GM19467 (cell line): ENCODE data around the gene CDK14.
"Not testable (repeated sequence)": the region's sequence is repeated elsewhere in the genome, so short reads cannot be mapped to it uniquely, and the experiment has no call there.

Experiments
- ATAC-seq: cut with Tn5 transposase; IDR thresholded peaks from one replicate; pipeline ENCODE4 v1.9.1; 2021; ENCODE audit warnings: mild to moderate bottlenecking, moderate library complexity; ENCODE audit not compliant: unreplicated experiment

CDK14 gene

DNA sequence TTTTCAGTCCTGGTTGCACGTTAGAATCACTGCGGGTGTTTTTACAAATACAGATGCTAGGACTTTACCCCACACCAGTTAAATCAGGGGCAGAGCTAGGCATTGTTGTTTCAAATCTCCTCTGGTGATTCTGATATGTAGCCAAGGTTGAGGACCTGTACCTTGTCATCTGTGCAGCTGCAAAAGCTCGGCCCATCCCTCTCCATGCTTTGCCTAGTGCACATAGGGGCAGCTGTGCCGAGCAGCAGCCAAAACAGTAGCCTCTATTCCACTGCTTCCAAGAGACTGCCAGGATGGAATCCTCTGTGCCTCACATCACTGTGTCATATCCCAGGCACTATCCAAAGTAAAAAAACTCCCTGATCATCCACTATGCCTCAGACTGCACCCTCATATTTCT, 181.3 kb downstream of the CDK14 start:
- peak; percentile 30 for ATAC-seq

DNA sequence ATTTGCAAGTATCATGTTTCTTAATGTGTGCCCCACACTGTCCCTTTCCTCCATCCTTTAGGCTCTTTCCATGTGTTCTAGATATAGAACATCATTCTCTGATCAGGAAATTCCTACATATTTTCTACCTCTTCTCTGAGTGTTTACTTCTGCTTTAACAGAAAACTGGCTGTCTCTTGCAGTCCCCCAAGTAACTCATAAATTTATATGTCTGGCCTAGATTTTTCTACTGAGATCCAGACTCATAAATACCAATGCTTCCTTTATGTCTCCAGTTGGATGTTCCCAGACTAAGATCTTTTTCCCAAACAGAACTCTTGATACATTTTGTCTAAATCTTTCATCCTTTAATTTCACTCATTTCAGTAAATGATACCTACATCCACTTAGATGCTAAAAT, 181.8 kb downstream of the CDK14 start:
- ATAC-seq: no peak

DNA sequence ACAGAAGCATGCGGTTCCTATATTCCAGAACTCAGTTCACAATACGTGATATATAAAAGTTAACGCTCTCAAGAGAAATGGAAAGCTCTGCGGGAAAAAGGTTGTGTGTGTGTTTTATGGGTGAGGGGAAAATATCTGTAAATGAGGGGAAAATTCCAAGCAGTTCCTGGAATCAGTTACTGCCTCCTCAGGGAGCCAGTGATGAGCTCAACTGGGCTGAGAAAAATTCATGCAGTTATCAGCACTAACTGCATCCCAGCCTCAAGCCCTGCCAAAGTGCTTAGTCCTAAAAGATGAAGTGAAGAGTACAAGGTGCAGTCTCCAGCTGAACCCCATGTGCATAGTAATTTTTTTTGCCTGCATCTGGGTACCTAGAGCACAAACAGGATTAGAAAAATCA, 191.9 kb downstream of the CDK14 start:
- ATAC-seq: no peak

DNA sequence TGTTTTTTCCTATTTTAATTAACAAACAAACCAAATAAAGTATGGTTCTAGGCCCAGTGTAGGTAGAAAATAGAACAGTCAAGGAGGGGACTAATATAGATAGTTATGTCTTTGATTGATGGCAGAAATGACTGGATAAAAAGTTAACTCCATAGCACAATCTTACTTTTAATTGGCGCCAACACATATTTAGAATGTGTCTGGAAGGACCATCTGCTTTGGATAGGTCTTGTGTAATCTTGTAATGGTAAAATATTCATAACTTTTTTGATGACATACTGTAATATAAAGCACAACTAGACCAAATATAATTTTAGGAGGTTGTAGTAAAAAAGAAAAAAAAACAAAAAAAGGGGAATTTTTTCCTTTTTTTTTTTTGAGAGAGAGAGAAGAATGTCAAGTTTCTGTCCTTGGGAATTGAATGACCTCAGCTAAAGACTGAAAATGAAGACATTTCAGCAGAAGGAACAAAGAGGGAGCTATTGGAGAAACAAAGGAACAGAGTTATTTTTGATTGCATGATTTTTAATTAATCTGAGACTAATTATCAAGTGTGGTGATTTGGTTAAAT, 193.7 kb downstream of the CDK14 start:
- no peak for ATAC-seq

DNA sequence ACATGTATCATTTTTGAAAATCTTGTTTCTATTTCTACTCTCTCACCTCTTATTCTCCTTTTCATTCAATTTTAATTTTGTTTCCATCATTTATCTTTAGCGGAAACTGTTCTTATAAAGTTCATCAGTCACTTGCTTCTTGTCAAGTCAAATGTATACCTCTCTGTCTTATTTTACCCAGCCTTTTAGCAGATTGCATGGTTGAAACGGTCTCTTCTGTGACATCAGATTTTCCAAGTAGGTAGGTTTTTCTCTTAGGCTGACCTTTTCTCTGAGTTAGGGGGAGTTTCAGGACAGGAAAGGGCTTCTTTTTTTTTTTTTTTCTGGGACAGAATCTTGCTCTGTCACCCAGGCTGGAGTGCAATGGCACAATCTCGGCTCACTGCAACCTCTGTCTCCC, 195.5 kb downstream of the CDK14 start:
- no peak for ATAC-seq

DNA sequence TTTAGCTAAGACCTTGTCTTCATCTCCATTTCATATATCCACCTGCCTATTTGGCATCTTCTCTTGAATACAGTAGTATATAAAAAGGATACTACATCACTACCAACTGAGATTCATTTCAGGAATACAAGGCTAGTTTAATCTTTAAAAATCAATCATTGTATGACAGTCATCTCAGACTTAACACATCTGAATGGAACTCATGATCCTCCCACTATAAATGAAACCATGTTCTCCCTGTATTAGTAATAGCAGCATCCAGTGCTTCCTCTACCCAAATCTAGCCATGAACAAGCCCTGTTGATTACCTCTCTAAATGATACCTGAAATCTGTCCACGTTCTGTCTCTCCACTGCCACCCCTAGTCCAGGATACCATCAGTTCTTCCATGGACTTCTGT, 196.2 kb downstream of the CDK14 start:
- ATAC-seq: no peak

DNA sequence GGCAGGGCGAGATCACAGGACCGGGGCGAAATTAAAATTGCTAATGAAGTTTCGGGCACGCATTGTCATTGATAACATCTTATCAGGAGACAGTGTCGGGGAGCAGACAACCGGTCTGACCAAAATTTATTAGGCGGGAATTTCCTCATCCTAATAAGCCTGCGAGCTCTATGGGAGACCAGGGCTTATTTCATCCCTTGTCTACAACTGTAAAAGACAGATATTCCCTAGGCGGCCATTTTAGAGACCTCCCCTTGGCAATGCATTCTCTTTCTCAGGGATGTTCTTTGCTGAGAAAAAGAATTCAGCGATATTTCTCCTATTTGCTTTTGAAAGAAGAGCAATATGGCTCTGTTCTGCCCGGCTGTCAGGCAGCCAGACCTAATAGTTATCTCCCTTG, 198.1 kb downstream of the CDK14 start:
- ATAC-seq: not testable (repeated sequence)

DNA sequence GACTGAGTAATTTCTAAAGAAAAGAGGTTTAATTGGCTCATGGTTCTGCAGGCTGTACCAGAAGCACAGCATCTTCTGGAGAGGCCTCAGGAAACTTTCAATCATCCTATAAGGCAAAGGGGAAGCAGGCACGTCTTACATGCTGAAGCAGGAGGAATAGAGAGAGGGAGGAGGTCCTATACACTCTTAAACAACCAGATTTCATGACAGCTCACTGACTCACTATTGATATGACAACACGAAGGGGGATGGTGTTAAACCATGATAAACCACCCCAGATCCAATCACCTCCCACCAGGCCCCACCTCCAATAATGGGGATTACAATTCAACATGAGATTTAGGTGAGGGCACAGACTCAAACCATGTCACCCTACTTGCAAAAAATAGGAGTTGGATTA, 201.5 kb downstream of the CDK14 start:
- ATAC-seq: no peak

DNA sequence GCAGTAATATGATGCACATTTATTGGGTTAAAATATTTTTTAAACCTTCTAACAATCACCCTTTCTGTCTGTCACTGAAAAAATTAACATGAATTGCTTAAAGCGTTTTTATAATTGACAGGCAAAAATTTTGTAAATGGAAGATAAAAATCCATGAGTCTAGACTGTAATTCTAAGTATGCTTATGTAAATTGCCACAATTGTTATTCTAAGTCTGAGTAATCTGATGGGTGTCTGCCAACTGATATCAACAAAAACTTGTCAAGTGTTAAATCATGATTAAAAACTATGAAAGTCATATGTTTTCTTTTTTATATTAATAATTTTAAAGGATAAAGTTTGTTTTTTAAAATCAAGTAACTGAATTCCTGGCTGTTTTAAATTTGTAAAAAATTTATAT, 208.2 kb downstream of the CDK14 start:
- no peak for ATAC-seq

DNA sequence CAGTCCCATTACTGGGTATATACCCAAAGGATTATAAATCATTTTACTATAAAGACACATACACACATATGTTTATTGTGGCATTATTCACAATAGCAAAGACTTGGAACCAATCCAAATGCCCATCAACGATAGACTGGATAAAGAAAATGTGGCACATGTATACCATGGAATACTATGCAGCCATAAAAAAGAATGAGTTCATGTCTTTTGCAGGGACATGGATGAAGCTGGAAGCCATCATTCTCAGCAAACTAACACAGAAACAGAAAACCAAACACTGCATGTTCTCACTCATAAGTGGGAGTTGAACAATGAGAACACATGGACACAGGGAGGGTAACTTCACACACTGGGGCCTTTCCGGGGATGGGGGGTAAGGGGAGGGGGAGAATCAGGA, 219.4 kb downstream of the CDK14 start:
- ATAC-seq: not testable (repeated sequence)

DNA sequence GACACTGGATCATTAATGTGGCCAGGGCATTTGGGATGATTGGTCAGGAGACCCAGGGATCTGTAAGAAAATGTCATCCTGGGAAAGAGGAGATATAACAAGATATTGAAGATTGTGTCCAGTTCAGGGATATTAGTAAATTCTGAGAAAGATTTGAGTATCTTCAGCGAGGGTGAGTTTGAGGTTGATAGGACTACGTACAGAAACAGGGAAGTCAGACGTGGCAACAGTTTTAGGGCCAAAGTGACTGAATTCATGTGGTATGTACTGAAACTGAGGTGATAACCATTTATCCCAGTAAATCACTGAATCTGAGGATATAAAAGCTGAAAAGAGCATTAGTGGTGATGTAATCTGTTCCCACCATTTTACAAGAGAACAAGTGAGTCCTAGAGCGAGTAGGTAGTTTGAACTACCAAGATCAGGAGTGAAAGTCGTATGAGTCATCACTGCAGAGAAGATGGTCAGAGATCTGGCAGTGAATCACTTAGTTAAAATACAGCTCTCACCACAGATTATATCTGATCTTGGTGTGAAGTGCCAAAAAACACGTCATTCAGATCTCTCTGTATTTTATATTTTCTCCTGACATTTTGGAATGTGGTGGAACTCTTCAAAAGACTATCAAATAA, 220.5 kb downstream of the CDK14 start:
- ATAC-seq: peak; percentile 99

DNA sequence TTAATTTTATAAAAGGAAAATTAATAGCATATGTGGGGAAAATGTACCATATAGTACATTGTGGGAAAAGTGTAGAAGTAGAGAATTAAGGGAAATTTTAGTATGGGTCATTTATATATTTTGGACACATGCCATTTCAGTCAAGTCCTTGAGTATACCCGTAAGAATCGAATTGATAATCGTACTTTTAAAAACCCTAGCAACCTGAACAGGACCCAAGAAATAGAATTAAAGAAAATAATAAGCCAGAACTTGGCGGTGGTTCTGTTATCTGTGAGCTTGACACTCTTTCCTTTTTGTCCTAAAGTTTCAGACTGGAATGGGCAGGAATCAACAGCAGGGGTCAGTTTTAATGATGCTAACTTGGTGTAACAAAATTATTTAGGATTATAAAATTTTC, 221.0 kb downstream of the CDK14 start:
- ATAC-seq: no peak

DNA sequence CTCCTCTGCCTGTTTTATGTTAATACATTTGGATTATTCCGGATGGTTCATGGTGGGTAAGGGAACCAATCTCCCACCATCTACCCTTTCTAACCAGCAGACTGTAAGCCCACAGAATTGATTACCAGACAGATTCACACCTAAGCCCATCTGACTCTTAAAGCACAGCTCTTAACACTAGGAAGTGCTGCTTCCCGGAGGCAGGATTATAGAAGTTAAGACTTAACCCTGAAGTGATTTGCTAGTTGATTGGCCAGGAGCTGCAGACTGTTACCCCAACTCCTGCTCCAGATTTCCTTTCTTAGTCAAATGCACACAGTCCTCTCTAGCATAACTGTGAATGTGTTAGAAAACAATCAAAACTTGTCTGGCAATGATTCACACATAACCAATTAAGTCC, 221.7 kb downstream of the CDK14 start:
- no peak for ATAC-seq

DNA sequence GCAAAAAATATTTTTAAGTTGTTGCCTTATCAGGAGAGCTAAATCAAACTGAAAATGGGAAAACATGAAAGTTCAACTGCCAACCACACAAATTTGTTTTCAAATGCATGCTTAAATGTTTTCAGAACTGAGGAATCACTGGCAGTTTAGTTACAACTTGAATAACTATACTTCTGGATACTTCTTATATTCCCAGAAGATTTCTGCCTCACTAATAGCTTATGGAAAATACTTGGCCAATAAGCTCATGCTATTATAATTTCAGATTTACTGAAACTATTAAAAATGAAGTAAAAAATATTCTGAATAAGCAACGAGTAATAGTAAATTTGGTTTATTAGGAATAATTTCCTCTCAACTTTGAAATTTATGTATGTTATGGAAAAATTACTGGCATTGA, 222.2 kb downstream of the CDK14 start:
- ATAC-seq: no peak

DNA sequence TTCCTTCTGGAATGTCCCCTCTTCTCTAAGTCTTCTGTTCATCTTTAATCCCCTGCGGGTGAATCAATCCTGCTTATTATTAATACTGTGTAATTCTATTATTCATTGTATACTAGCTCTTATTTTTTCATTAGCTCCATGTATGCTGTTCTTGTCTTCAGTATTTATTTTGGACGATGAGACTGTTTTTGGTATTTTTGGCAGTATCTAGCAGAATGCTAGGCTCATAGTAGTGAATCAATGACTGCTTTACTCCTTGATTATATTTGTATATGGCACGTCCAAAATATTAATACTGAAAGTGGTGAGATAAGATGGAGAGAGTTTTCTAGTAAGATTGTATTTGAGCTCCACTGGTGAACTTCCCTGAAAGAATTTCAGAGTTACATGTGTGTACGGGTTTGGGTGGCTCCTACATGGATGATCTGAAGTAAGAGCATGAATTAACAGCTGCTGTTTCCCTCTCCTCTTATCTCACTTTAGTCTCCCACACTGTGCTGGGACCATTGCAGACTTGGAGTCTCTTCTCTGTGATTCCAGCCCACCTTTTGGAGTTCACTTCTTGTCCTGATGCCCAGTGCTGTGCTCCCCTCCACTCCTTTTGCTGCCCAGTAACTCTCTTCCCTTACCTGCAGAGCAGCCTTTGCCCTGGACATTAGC, 226.0 kb downstream of the CDK14 start:
- ATAC-seq: no peak

DNA sequence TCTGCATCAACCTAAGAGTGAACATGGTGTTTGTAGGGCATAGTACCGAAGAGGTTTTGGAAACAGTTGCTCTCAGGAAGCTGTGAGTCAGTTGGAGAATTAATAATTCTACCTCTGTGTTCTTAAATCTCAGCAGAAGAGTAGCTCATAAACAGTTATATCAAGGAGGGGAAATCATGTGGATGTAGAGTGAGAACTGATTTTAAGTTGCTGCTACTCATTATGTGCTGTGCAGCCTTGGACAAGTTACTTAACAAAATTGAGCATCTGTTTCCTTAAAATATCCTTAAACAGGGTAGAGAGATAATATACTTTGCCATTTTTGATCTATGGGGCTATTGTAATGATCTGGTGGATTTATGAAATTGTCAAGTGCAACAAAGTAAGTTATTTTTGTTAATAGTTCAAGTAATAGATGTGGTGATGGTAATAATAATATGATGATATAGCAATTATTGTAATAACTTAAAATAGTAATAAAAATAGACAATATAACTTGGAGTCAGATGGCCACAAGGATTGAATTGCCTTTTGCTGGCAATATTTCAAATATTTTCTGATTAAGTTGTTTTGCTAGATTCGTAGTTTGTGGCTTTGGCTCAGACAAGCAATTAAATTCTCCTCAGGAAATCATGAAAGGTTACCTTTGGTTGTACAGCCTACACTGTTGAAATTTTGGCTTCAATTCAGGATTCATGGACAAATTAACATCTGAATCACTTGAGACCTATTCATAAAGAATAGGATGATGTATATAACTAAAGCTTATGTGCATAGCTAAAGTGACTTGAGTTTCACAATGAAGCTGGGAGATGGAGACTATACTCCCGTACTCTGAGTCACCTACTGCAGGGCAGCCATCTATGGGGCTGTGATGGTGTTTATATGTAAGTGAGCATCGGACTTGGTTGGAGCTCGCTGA, 228.5 kb downstream of the CDK14 start:
- no peak for ATAC-seq

DNA sequence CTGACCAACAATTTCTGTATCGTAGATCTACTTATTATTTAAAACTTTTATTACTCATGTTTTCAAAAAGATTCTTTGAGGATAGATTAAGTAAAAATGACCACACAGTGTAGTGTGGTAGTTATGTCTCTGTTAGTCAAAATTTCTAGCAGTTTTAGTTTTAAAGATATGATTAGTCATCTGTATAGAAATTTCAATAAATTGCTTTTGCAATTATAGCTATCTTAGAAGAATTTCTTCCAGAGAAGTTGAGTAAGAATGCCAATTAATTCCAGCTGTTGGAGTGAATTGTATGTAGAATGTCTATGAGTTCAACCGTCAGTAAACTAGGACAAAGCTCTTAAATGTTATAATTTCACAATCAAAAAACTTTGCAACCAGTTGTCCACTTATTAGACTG, 229.7 kb downstream of the CDK14 start:
- ATAC-seq: no peak

DNA sequence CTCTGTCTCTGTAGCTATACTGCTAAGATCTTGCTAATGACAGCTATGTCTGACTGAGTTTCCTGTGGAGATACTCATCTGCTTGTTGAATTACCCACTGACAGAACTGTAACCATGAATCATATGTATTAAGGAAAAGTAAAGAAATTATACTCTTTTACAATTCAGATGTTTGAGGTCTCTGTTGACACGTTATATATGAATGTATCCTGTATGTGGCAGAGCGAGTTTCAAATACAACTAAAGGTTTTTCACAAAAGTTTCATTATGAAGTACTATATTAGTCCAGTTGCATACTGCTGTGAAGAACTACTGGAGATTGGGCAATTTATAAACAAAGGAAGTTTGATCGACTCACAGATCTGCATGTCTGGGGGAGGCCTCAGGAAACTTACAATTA, 232.5 kb downstream of the CDK14 start:
- no peak for ATAC-seq

DNA sequence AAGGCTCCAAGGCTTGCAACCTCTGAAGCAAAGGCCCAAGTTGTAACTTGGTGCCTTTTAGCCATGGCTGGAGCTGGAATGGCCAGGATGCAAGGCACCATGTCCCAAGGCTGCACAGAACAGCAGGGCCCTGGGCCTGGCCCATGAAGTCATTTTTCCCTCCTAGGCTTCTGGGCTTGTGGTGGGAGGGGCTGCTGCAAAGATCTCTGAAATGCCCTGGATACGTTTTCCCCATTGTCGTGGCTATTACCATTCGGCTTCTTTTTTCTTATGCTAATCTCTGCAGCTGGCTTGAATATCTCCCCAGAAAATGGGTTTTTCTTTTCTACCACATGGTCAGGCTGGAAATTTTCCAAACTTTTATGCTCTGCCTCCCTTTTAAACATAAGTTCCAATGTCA, 234.2 kb downstream of the CDK14 start:
- no peak for ATAC-seq

DNA sequence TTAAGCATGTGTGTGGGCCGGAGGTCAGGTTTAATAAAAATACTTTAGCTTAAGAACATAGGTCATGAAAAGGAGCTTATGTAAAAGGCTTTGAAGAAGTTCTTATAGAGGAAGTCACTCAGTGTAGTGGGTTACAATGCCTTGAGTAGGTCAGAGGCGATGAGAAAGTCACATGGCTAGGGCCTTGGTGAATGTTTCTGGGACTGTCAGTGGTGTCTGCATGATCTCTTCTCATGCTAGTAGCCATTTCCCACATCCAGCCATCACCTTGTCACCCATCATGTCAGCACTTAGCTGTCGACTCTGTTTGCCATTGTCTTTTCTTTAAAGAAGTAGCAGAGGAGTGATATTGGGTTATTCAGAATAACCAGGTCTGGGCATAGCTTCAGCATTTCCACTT, 236.6 kb downstream of the CDK14 start:
- ATAC-seq: no peak

DNA sequence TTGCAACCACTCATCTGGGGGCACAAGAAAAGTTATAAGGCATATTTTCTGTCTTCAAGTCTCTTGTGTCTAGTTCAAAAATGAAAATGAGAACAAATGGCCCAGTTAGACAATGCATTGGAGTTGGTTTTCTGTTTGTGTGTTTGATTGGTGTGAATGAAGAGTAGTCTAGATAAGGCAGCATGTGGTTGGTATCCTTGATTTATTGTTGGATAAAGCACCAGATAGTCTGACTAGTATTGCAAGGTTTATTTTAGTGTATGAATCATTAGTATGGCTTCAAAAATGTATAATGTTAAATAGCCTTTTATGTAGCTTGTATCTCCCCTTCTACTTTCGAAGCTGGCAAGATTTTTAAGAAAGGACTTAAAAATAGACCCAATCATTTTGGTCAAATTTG, 237.3 kb downstream of the CDK14 start:
- ATAC-seq: no peak

DNA sequence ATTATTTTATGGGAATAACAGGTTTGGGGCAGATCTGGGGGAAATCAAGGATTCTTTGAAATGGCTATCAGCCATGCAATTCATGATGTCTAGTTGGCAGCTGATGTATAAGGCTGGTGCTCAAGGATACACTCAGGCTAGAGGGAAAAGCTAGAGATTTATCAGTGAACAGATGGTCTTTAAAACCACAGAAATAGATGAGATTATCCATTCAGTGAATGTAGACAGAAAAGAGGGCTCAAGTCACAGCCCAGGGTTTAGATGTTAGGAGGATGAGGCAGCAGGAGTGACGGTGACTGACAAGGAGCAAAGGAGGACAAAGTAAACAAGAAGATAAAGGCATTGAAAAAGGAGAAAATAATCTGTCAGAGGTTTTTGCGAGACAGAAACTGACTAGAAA, 238.7 kb downstream of the CDK14 start:
- no peak for ATAC-seq
